IMR-90 (cell line): ENCODE results near the gene GXYLT2. TPM values are rescaled to one million over a fixed set of nuclear protein-coding genes. Genes with fewer than 3 reads are reported as not detected.

ENCODE experiments used
- ATAC-seq: fragments of 200-7000 bp; cut with Tn5 transposase; 2 replicates; pipeline ENCODE4 v1.9.1; 2020; ENCODE audit warnings: low read depth, mild to moderate bottlenecking, moderate library complexity
- BruUV-seq: library from RNA; stranded (reverse); fragments of 400-500 nt; replicated peaks from 2 replicates; lab custom pipeline; 2021; lab: Mats Ljungman, UMichigan
- CTCF ChIA-PET: fragments of 300-600 bp; formaldehyde crosslinking; extraction: SDS; loops from one replicate; lab custom pipeline; 2021; ENCODE audit warnings: antibody characterized with exemption; lab: Yijun Ruan, JAX
- POLR2A ChIA-PET: fragments of 300-600 bp; sonication (Branson Sonifier 250); formaldehyde crosslinking; loops from one replicate; lab custom pipeline; 2022; ENCODE audit warnings: antibody characterized with exemption; ENCODE audit not compliant: unreplicated experiment; lab: Charles Lee
- DNase-seq: peaks from one replicate; pipeline ENCODE4 v3.0.0; 2013
- H2AFZ ChIP-seq: replicated peaks from 2 replicates; pipeline ENCODE3; 2013; ENCODE audit warnings: low read length, mild to moderate bottlenecking; ENCODE audit not compliant: poor library complexity
- H2AK5ac ChIP-seq: 2 replicates; pipeline ENCODE4 v1.6.1; 2013; ENCODE audit warnings: low read depth, low read length, inconsistent platforms
- H2AK9ac ChIP-seq: replicated peaks from 2 replicates; pipeline ENCODE3; 2013; ENCODE audit warnings: mild to moderate bottlenecking, low read depth, low read length, moderate library complexity; ENCODE audit not compliant: poor library complexity
- H2BK120ac ChIP-seq: 2 replicates; pipeline ENCODE4 v1.6.1; 2013; ENCODE audit warnings: low read depth, low read length, inconsistent platforms
- H2BK15ac ChIP-seq: 3 replicates; pipeline ENCODE4 v1.6.1; 2013; ENCODE audit warnings: low read depth, low read length, inconsistent platforms
- H2BK20ac ChIP-seq: 2 replicates; pipeline ENCODE4 v1.6.1; 2013; ENCODE audit warnings: low read depth, mild to moderate bottlenecking, inconsistent platforms, low read length, moderate library complexity
- H2BK5ac ChIP-seq: 2 replicates; pipeline ENCODE4 v1.6.1; 2013; ENCODE audit warnings: mild to moderate bottlenecking, low read depth, low read length, inconsistent platforms; ENCODE audit not compliant: poor library complexity, severe bottlenecking
- H3K14ac ChIP-seq: replicated peaks from 2 replicates; pipeline ENCODE4 v1.6.1; 2013; ENCODE audit warnings: low read depth, low read length, inconsistent platforms
- H3K18ac ChIP-seq: 2 replicates; pipeline ENCODE4 v1.6.1; 2013; ENCODE audit warnings: low read depth, low read length, control low read depth
- H3K23ac ChIP-seq: 2 replicates; pipeline ENCODE4 v1.6.1; 2013; ENCODE audit warnings: low read depth, low read length, inconsistent platforms
- H3K27ac ChIP-seq: 2 replicates; pipeline ENCODE4 v1.5.1; 2013; ENCODE audit warnings: mild to moderate bottlenecking, control low read depth, low read length; ENCODE audit not compliant: insufficient read depth
- H3K27me3 ChIP-seq: 2 replicates; pipeline ENCODE4 v1.6.1; 2013; ENCODE audit warnings: low read length; ENCODE audit not compliant: control insufficient read depth, insufficient read depth
- H3K36me3 ChIP-seq: 2 replicates; pipeline ENCODE4 v1.6.1; 2013; ENCODE audit warnings: low read length, mixed read lengths; ENCODE audit not compliant: control insufficient read depth, insufficient read depth
- H3K4ac ChIP-seq: 2 replicates; pipeline ENCODE4 v1.6.1; 2013; ENCODE audit warnings: low read depth, low read length, inconsistent platforms
- H3K4me1 ChIP-seq: 2 replicates; pipeline ENCODE4 v1.6.1; 2013; ENCODE audit warnings: low read length, mixed read lengths; ENCODE audit not compliant: control insufficient read depth, insufficient read depth
- H3K4me2 ChIP-seq: 2 replicates; pipeline ENCODE4 v1.6.1; 2013; ENCODE audit warnings: low read depth, mild to moderate bottlenecking, control low read depth, low read length, moderate library complexity
- H3K4me3 ChIP-seq: 2 replicates; pipeline ENCODE4 v1.5.1; 2013; ENCODE audit warnings: low read depth, mild to moderate bottlenecking, control low read depth, low read length, moderate library complexity; ENCODE audit not compliant: insufficient read depth
- H3K56ac ChIP-seq: 2 replicates; pipeline ENCODE4 v1.6.1; 2013; ENCODE audit warnings: low read length, inconsistent platforms; ENCODE audit not compliant: insufficient read depth; ENCODE audit errors: extremely low read depth
- H3K79me1 ChIP-seq, 2 experiments: 2 replicates each; pipeline ENCODE4 v1.6.1; 2013; ENCODE audit warnings: low read length in 2 of 2, inconsistent platforms in 1 of 2, low read depth in 1 of 2
- H3K9ac ChIP-seq: 2 replicates; pipeline ENCODE4 v1.6.1; 2013; ENCODE audit warnings: low read depth, low read length, control low read depth
- H3K9me1 ChIP-seq: 2 replicates; pipeline ENCODE4 v1.6.1; 2013; ENCODE audit warnings: low read length, inconsistent platforms; ENCODE audit not compliant: insufficient read depth
- H3K9me3 ChIP-seq: 2 replicates; pipeline ENCODE4 v1.6.1; 2013; ENCODE audit warnings: low read length; ENCODE audit not compliant: control insufficient read depth, insufficient read depth
- H4K20me1 ChIP-seq: 2 replicates; pipeline ENCODE4 v1.6.1; 2013; ENCODE audit warnings: low read length, inconsistent platforms; ENCODE audit not compliant: insufficient read depth
- H4K5ac ChIP-seq: 2 replicates; pipeline ENCODE4 v1.6.1; 2013; ENCODE audit warnings: mild to moderate bottlenecking, low read depth, low read length, control low read depth
- H4K8ac ChIP-seq, 2 experiments: 2 replicates each; pipeline ENCODE4 v1.6.1; 2013; ENCODE audit warnings: low read depth in 2 of 2, low read length in 2 of 2, control low read depth in 1 of 2, inconsistent platforms in 1 of 2
- H4K91ac ChIP-seq: 2 replicates; pipeline ENCODE4 v1.6.1; 2013; ENCODE audit warnings: low read depth, low read length, inconsistent platforms; ENCODE audit not compliant: insufficient read depth
- BHLHE40 ChIP-seq: fragments of 150-350 bp; IDR thresholded peaks from 2 replicates; pipeline ENCODE4 v1.6.1; 2016; ENCODE audit warnings: mild to moderate bottlenecking, low read depth, low read length
- CEBPB ChIP-seq: IDR thresholded peaks from 2 replicates; pipeline ENCODE4 v1.6.1; 2012; ENCODE audit warnings: low read depth, low read length, improper control_type of control experiment
- MAZ ChIP-seq: IDR thresholded peaks from 2 replicates; pipeline ENCODE4 v1.6.1; 2012; ENCODE audit warnings: low read depth, mild to moderate bottlenecking, low read length, improper control_type of control experiment, moderate library complexity, borderline replicate concordance
- NFE2L2 ChIP-seq: fragments of 150-350 bp; IDR thresholded peaks from 2 replicates; pipeline ENCODE4 v1.6.1; 2016; ENCODE audit warnings: low read depth, mild to moderate bottlenecking, low read length
- RAD21 ChIP-seq: IDR thresholded peaks from 2 replicates; pipeline ENCODE4 v1.6.1; 2012; ENCODE audit warnings: low read length, improper control_type of control experiment
- SMC3 ChIP-seq: fragments of 150-350 bp; IDR thresholded peaks from 2 replicates; pipeline ENCODE4 v1.6.1; 2016; ENCODE audit warnings: low read depth, mild to moderate bottlenecking, antibody characterized with exemption, low read length, moderate library complexity
- WGBS, 2 experiments: methylation state at CpG; one replicate each; pipeline versions ENCODE4 v1.1.5 to v1.1.7; 2013; ENCODE audit warnings: missing lambda C conversion rate in 2 of 2; ENCODE audit not compliant: insufficient read length in 1 of 2; ENCODE audit errors: extremely low coverage in 2 of 2; 5-methylcytosine and 5-hydroxymethylcytosine counted together
- dilution Hi-C: fragments of 300-500 bp; cut with HindIII; formaldehyde crosslinking; loops from one replicate; pipeline ENCODE4 v1.14.3; 2018; ENCODE audit warnings: low sequenced_read_pairs; ENCODE audit not compliant: unreplicated experiment
- in situ Hi-C: fragments of 300-500 bp; cut with MboI; formaldehyde crosslinking; loops from 3 replicates; pipeline ENCODE4 v1.14.3; 2019; ENCODE audit warnings: low sequenced_read_pairs, inconsistent platforms, mixed read lengths
- intact Hi-C: fragments of 100-400 bp; cut with micrococcal nuclease; formaldehyde crosslinking; loops from 2 replicates; pipeline ENCODE4 v1.10.0; 2022
- polyA plus RNA-seq, 3 experiments: library from polyadenylated mRNA; depleted of rRNA; stranded (reverse); fragments of >200 nt; gene quantifications; 2 replicates each; pipeline ENCODE4 v1.2.3, GENCODE V29; 2012; ENCODE audit warnings: low replicate concordance in 1 of 3
- total RNA-seq: library from RNA; depleted of rRNA; stranded (reverse); fragments of >200 nt; gene quantifications from 2 replicates; pipeline ENCODE4 v1.2.3, GENCODE V29; 2012
- TF ChIP-seq, protein P1 (sequence below): conservative IDR thresholded peaks from 2 replicates; pipeline ENCODE4 v1.5.1; 2012; ENCODE audit warnings: mild to moderate bottlenecking, low read depth, low read length, improper control_type of control experiment
- TF ChIP-seq, protein P2 (sequence below): fragments of 150-350 bp; IDR thresholded peaks from 2 replicates; pipeline ENCODE4 v1.6.1; 2016; ENCODE audit warnings: low read depth, mild to moderate bottlenecking, low read length, moderate library complexity, borderline replicate concordance

The GXYLT2 gene
- total and polyA plus RNA-seq, 2 of the 4 experiments (the other 2 are of a cell fraction) = 5.7 to 11.1 TPM

- Histone ChIP-seq H2AK9ac (no peak overlapping the region), H3K4me2 (no peak overlapping the region), H3K36me3 (no peaks in the 10 kb centered on the region), H4K20me1 (no peaks in the 10 kb centered on the region), H3K23ac (no peak overlapping the region), H2AK5ac (no peak overlapping the region; the same call in 1 of the 2 replicates), H3K18ac (no peak overlapping the region), H2AFZ (no peak overlapping the region), H2BK20ac (no peak overlapping the region), H3K4me3 (no peak overlapping the region), H2BK15ac (no peak overlapping the region), H3K9ac (no peak overlapping the region), H3K56ac (no peak overlapping the region), H3K27me3 (no peaks in the 10 kb centered on the region), H2BK120ac (no peak overlapping the region), H3K27ac (no peak overlapping the region), H3K9me1 (peaks cover 8% of the 10 kb centered on the region; the same call in 1 of the 2 replicates), H4K5ac (no peak overlapping the region), H4K8ac (no peak overlapping the region), H3K79me1 (peaks cover 3 to 13% of the 10 kb centered on the region in 2 experiments), H3K9me3 (no peaks in the 10 kb centered on the region), H4K91ac (no peak overlapping the region), H3K4me1 (peaks cover 9% of the 10 kb centered on the region), H3K4ac (no peak overlapping the region), H2BK5ac (no peak overlapping the region), H3K14ac (no peak overlapping the region)
- no TSS peak for BruUV-seq
- DNase-seq (no peak), ATAC-seq (no peak)
- WGBS, 2 experiments = no CpG with 5 or more reads among the region's 7 CpGs
- CTCF ChIA-PET = no interaction called here
- in situ Hi-C loops = no loop called here
- TF ChIP-seq SMC3 (no peak), MAZ (no peak), CEBPB (no peak), NFE2L2 (no peak), BHLHE40 (no peak), RAD21 (no peak)
- TF ChIP-seq, protein P1, sequence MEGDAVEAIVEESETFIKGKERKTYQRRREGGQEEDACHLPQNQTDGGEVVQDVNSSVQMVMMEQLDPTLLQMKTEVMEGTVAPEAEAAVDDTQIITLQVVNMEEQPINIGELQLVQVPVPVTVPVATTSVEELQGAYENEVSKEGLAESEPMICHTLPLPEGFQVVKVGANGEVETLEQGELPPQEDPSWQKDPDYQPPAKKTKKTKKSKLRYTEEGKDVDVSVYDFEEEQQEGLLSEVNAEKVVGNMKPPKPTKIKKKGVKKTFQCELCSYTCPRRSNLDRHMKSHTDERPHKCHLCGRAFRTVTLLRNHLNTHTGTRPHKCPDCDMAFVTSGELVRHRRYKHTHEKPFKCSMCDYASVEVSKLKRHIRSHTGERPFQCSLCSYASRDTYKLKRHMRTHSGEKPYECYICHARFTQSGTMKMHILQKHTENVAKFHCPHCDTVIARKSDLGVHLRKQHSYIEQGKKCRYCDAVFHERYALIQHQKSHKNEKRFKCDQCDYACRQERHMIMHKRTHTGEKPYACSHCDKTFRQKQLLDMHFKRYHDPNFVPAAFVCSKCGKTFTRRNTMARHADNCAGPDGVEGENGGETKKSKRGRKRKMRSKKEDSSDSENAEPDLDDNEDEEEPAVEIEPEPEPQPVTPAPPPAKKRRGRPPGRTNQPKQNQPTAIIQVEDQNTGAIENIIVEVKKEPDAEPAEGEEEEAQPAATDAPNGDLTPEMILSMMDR = no peak
- TF ChIP-seq, protein P2, sequence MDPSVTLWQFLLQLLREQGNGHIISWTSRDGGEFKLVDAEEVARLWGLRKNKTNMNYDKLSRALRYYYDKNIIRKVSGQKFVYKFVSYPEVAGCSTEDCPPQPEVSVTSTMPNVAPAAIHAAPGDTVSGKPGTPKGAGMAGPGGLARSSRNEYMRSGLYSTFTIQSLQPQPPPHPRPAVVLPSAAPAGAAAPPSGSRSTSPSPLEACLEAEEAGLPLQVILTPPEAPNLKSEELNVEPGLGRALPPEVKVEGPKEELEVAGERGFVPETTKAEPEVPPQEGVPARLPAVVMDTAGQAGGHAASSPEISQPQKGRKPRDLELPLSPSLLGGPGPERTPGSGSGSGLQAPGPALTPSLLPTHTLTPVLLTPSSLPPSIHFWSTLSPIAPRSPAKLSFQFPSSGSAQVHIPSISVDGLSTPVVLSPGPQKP = no peak
- dilution Hi-C loops = no loop called here
- POLR2A ChIA-PET = no interaction called here
- intact Hi-C loops = no loop called here
These were observed 12.2 kb downstream of the GXYLT2 start for GRCh38 chr3:72900048-72900447.
